Measurements from ENCODE around the gene ZBTB42.

Gene ZBTB42

DNA sequence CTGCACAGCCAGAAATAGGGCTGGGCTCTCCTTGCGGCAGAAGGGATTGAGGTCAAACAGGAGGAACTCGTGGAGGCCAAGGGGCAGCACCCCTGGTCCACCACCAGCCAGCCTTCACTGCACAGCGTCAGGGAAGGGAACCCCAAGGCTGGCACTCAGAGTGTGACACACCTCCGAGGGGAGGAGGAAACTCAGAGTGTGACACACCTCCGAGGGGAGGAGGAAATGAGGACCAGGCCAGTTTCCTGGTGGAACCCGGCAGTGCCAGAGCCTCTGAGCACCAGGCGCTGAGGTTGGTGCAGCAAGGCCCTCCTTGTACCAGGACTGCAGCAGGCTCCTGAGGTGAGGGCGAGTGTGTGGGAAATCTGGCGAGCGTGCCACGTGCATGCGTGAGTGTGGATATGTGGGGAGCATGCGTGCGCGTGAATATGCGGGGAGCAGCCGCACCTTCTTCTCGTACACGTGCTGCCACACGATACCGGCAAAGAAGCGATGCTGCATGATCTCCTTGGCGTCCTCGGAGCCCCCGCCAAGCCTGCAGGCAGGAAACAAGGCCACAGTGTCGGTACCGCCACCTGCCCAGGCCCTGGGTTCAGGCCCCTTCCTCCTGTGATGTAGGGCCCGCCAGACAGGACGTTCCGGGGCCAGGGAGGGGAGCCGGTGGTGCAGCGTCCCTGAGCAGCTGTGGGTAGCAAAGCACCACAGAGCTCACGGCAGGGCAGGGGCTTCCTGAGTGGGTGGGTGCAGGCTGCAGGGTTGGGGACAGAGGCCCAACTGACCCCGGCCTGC lies 28.8 kb upstream of the ZBTB42 start:
- H3K36me3 ChIP-seq (ENCODE audit: low read depth) = peaks cover 56% of the 10 kb centered on the region
- H3K9me3 ChIP-seq (ENCODE audit: severe bottlenecking) = no peaks in the 10 kb centered on the region
- TF ChIP-seq, protein P1, sequence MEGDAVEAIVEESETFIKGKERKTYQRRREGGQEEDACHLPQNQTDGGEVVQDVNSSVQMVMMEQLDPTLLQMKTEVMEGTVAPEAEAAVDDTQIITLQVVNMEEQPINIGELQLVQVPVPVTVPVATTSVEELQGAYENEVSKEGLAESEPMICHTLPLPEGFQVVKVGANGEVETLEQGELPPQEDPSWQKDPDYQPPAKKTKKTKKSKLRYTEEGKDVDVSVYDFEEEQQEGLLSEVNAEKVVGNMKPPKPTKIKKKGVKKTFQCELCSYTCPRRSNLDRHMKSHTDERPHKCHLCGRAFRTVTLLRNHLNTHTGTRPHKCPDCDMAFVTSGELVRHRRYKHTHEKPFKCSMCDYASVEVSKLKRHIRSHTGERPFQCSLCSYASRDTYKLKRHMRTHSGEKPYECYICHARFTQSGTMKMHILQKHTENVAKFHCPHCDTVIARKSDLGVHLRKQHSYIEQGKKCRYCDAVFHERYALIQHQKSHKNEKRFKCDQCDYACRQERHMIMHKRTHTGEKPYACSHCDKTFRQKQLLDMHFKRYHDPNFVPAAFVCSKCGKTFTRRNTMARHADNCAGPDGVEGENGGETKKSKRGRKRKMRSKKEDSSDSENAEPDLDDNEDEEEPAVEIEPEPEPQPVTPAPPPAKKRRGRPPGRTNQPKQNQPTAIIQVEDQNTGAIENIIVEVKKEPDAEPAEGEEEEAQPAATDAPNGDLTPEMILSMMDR (IDR thresholded peaks at IDR 0.05; ENCODE audit: poor library complexity, severe bottlenecking) = no peak
- ATAC-seq (ENCODE audit: low read depth) (no peak), DNase-seq (ENCODE audit: low spot score) (no peak)
- H3K27ac ChIP-seq (ENCODE audit: poor library complexity, severe bottlenecking) = no peak overlapping the region
- H3K4me1 ChIP-seq (ENCODE audit: insufficient read depth, poor library complexity, severe bottlenecking) = no peaks in the 10 kb centered on the region
- H3K27me3 ChIP-seq (ENCODE audit: insufficient read depth, poor library complexity, severe bottlenecking) = no peaks in the 10 kb centered on the region
- no peak overlapping the region for H3K4me3 ChIP-seq (ENCODE audit: severe bottlenecking)

DNA sequence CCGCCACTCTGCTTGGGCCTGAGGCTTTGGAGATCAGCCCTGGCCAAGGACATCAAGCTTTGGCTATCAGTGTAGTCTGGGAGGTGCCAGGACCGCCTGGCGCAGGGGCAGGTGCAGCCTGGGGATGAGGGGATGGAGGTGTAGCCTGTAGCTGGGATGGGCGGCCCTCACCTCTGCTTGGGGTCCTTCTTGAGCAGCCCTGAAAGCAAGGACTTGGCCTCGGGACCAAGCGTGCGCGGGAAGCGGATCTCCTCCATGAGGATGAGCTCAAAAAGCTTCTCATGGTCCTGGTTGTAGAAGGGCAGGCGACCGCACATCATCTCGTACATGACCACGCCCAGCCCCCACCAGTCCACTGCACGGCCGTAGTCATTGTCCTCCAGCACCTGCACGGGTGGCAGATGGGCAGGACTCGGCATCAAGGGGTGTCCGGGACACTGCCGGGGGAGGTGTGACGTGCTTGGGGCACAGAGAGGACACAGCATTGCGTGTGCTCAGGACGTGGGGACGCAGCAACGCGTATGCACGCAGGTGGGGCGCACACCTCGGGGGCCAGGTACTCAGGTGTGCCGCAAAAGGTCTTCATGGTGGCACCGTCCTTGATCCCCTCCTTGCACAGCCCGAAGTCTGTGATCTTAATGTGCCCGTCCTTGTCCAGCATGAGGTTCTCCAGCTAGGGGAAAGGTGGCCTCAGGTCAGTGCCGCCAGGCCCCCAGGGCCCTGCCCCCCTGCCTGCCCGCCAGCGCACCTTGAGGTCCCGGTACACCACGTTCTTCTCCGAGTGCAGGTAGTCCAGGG lies 28.0 kb upstream of the ZBTB42 start:
- Histone ChIP-seq H3K27ac (ENCODE audit: poor library complexity, severe bottlenecking) (no peak overlapping the region), H3K27me3 (ENCODE audit: insufficient read depth, poor library complexity, severe bottlenecking) (no peaks in the 10 kb centered on the region), H3K4me3 (ENCODE audit: severe bottlenecking) (no peak overlapping the region), H3K36me3 (ENCODE audit: low read depth) (peaks cover 56% of the 10 kb centered on the region), H3K4me1 (ENCODE audit: insufficient read depth, poor library complexity, severe bottlenecking) (no peaks in the 10 kb centered on the region), H3K9me3 (ENCODE audit: severe bottlenecking) (no peaks in the 10 kb centered on the region)
- TF ChIP-seq, protein P1 (IDR thresholded peaks at IDR 0.05; ENCODE audit: poor library complexity, severe bottlenecking) = no peak
- DNase-seq (ENCODE audit: low spot score) = no peak
- no peak for ATAC-seq (ENCODE audit: low read depth)

DNA sequence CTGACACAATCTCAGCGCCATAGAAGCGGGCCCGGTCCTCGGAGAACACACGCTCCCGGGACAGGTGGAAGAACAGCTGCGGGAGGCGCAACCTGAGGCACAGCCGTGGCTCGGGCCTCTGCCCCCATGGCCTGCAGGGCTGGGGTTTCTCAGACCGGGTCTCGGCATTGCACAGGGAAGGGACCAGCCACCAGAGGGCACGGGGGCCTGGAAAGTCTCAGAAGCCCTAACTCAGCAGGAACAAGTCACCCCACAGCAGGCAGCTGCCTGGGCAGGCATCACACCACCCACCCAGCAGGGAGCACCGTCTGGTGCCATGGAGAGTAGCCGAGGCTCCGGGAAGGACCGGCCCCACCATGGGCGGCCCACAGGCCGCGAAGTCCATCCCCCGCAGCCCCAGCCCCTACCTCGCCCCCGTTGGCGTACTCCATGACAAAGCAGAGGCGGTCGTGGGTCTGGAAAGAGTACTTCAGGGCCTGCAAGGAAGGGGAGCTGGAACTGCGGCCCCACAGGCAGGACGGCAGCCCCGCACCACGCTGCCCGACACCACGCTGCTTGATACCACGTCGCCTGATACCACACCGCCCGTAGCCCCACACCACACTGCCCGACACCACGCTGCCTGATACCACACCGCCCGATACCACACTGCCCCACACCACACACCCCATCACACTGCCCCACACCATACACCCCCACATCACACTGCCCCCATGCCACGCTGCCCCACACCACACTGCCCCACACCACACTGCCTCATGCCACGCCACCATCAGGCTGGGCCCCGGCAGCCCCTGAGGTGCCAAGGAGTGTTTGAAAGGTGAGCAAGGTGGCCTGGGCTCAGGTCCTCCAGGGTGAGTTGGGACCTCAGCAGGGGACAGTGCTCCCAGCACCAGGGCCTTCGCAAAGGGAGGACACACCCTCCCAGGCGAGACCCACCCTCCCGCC lies 27.1 kb upstream of the ZBTB42 start:
- ATAC-seq (ENCODE audit: low read depth) = no peak
- peaks cover 57% of the 10 kb centered on the region for H3K36me3 ChIP-seq (ENCODE audit: low read depth)
- TF ChIP-seq, protein P1 (IDR thresholded peaks at IDR 0.05; ENCODE audit: poor library complexity, severe bottlenecking) = no peak

DNA sequence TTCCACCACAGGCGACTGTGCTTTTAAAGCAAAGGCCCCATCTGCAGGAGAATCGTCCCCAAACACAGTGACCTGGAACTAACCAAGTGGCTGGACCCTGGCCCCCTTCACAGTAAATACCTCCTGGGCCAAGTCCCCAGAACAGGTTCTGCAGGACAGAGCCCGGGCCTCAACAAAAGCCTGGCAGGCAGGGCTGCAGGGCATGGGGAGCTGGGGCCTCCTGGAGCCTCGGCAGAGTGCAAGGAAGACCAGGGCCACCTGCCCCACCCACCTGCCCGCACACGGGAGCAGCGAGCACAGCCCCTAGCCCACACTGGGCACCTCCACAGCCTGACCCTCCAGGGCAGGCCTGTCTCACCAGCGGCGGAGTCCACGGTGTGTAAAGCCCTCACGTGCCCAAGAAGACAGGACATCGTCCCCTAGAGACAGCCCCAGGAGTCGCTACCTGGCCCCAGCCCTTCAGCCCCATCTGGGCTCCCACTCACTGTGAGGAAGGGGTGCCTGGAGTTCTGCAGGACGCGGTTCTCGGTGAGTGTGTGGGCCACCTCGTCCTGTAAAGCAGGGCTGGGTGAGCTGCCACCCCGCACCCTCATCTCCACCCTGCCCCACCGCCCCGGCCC lies 26.3 kb upstream of the ZBTB42 start:
- Histone ChIP-seq H3K9me3 (ENCODE audit: severe bottlenecking) (no peaks in the 10 kb centered on the region), H3K27me3 (ENCODE audit: insufficient read depth, poor library complexity, severe bottlenecking) (no peaks in the 10 kb centered on the region), H3K36me3 (ENCODE audit: low read depth) (peaks cover 63% of the 10 kb centered on the region), H3K4me3 (ENCODE audit: severe bottlenecking) (no peak overlapping the region), H3K27ac (ENCODE audit: poor library complexity, severe bottlenecking) (no peak overlapping the region), H3K4me1 (ENCODE audit: insufficient read depth, poor library complexity, severe bottlenecking) (no peaks in the 10 kb centered on the region)
- ATAC-seq (ENCODE audit: low read depth) = no peak
- TF ChIP-seq, protein P1 (IDR thresholded peaks at IDR 0.05; ENCODE audit: poor library complexity, severe bottlenecking) = no peak
- no peak for DNase-seq (ENCODE audit: low spot score)

More for the DNA sequence above, 27.1 kb upstream of the ZBTB42 start:
- Histone ChIP-seq H3K27ac (ENCODE audit: poor library complexity, severe bottlenecking) (no peak overlapping the region), H3K9me3 (ENCODE audit: severe bottlenecking) (no peaks in the 10 kb centered on the region), H3K4me1 (ENCODE audit: insufficient read depth, poor library complexity, severe bottlenecking) (no peaks in the 10 kb centered on the region), H3K4me3 (ENCODE audit: severe bottlenecking) (no peak overlapping the region), H3K27me3 (ENCODE audit: insufficient read depth, poor library complexity, severe bottlenecking) (no peaks in the 10 kb centered on the region)
- DNase-seq (ENCODE audit: low spot score) = no peak
